HEK293 (cell line): Measurements from ENCODE around the gene EIF2S3B.
A peak's percentile ranks its signal among the peaks of the same experiment; 100 is the strongest.

Source experiments
- CTCF ChIA-PET: fragments of 350-600 bp; formaldehyde crosslinking; extraction: SDS; loops from one replicate; lab custom pipeline; 2021; ENCODE audit warnings: antibody characterized with exemption; lab: Yijun Ruan, JAX
- POLR2A ChIA-PET: fragments of 300-600 bp; formaldehyde crosslinking; extraction: SDS; loops from one replicate; lab custom pipeline; 2020; ENCODE audit warnings: antibody characterized with exemption, inconsistent platforms; lab: Yijun Ruan, JAX
- H3K27ac ChIP-seq: fragments of 200-500 bp; sonication (Bioruptor generic); 2 replicates; pipeline ENCODE4 v1.5.1; 2014; ENCODE audit warnings: low read depth, low read length, control low read depth, inconsistent platforms; ENCODE audit errors: extremely low read depth
- H3K36me3 ChIP-seq, 2 experiments: fragments of 200-500 bp in 1 of 2; sonication (Bioruptor generic) in 1 of 2; 1 replicate in 1 of 2; 2 replicates in 1 of 2; pipeline ENCODE4 v1.5.1; 2014 to 2017; ENCODE audit warnings: inconsistent platforms in 2 of 2, low read length in 2 of 2; ENCODE audit not compliant: control insufficient read depth in 2 of 2, insufficient read depth in 1 of 2
- H3K4me1 ChIP-seq: fragments of 200-500 bp; sonication (Bioruptor generic); 2 replicates; pipeline ENCODE4 v1.5.1; 2014; ENCODE audit warnings: mild to moderate bottlenecking, low read length, inconsistent platforms; ENCODE audit not compliant: control insufficient read depth, insufficient read depth
- H3K4me3 ChIP-seq: 2 replicates; pipeline ENCODE4 v1.5.1; 2011; ENCODE audit warnings: low read depth, mild to moderate bottlenecking, control low read depth, low read length, moderate library complexity
- H3K9me3 ChIP-seq: fragments of 200-500 bp; sonication (Bioruptor generic); 2 replicates; pipeline ENCODE4 v1.5.1; 2014; ENCODE audit warnings: low read depth, low read length, inconsistent platforms; ENCODE audit not compliant: control insufficient read depth, insufficient read depth
- ATF2 ChIP-seq: fragments of 450-650 bp; formaldehyde crosslinking; IDR thresholded peaks from 2 replicates; pipeline ENCODE4 v1.5.1; 2016; ENCODE audit warnings: missing biosample characterization, missing genetic modification characterization, low read depth
- HOXD13 ChIP-seq: sonication (generic); formaldehyde crosslinking; IDR thresholded peaks from 2 replicates; pipeline ENCODE4 v1.8.0; 2022; ENCODE audit warnings: missing genetic modification reagents, borderline replicate concordance
- KLF17 ChIP-seq: fragments of 450-650 bp; formaldehyde crosslinking; IDR thresholded peaks from 2 replicates; pipeline ENCODE4 v1.5.1; 2016; ENCODE audit warnings: missing biosample characterization, missing genetic modification characterization
- MYNN ChIP-seq: fragments of 450-650 bp; formaldehyde crosslinking; IDR thresholded peaks from 2 replicates; pipeline ENCODE4 v1.5.1; 2016; ENCODE audit warnings: missing biosample characterization, missing genetic modification characterization, borderline replicate concordance
- PRDM10 ChIP-seq: fragments of 450-650 bp; formaldehyde crosslinking; IDR thresholded peaks from 2 replicates; pipeline ENCODE4 v1.5.1; 2016; ENCODE audit warnings: missing biosample characterization, missing genetic modification characterization
- RBAK ChIP-seq: fragments of 450-650 bp; formaldehyde crosslinking; IDR thresholded peaks from 2 replicates; pipeline ENCODE4 v1.5.1; 2016; ENCODE audit warnings: missing biosample characterization, missing genetic modification characterization
- YY1 ChIP-seq: fragments of 450-650 bp; formaldehyde crosslinking; IDR thresholded peaks from 2 replicates; pipeline ENCODE4 v1.5.1; 2018; ENCODE audit warnings: missing biosample characterization, missing genetic modification characterization
- ZEB2 ChIP-seq: fragments of 450-650 bp; formaldehyde crosslinking; IDR thresholded peaks from 2 replicates; pipeline ENCODE4 v1.5.1; 2016; ENCODE audit warnings: missing biosample characterization, missing genetic modification characterization
- ZNF138 ChIP-seq: fragments of 450-650 bp; formaldehyde crosslinking; IDR thresholded peaks from 2 replicates; pipeline ENCODE4 v1.5.1; 2016; ENCODE audit warnings: missing biosample characterization, missing genetic modification characterization, borderline replicate concordance
- ZNF16 ChIP-seq: fragments of 450-650 bp; formaldehyde crosslinking; IDR thresholded peaks from 2 replicates; pipeline ENCODE4 v1.5.1; 2016; ENCODE audit warnings: low read depth, missing biosample characterization, missing genetic modification characterization
- ZNF174 ChIP-seq: fragments of 450-650 bp; formaldehyde crosslinking; IDR thresholded peaks from 2 replicates; pipeline ENCODE4 v1.5.0; 2017; ENCODE audit warnings: missing biosample characterization, mild to moderate bottlenecking, missing genetic modification characterization
- ZNF211 ChIP-seq: fragments of 450-650 bp; formaldehyde crosslinking; IDR thresholded peaks from 2 replicates; pipeline ENCODE4 v1.5.1; 2016; ENCODE audit warnings: low read depth, missing biosample characterization, missing genetic modification characterization
- ZNF292 ChIP-seq: fragments of 450-650 bp; formaldehyde crosslinking; IDR thresholded peaks from 2 replicates; pipeline ENCODE4 v1.5.1; 2016; ENCODE audit warnings: low read depth, missing biosample characterization, missing genetic modification characterization, borderline replicate concordance
- ZNF404 ChIP-seq: fragments of 450-650 bp; formaldehyde crosslinking; IDR thresholded peaks from 2 replicates; pipeline ENCODE4 v1.5.1; 2017; ENCODE audit warnings: missing biosample characterization, missing genetic modification characterization
- ZNF433 ChIP-seq: fragments of 450-650 bp; formaldehyde crosslinking; IDR thresholded peaks from 2 replicates; pipeline ENCODE4 v1.5.1; 2016; ENCODE audit warnings: missing biosample characterization, missing genetic modification characterization, low read depth
- ZNF48 ChIP-seq: fragments of 450-650 bp; formaldehyde crosslinking; IDR thresholded peaks from 2 replicates; pipeline ENCODE4 v1.5.1; 2016; ENCODE audit warnings: missing biosample characterization, missing genetic modification characterization
- ZNF513 ChIP-seq: fragments of 450-650 bp; IDR thresholded peaks from 2 replicates; pipeline ENCODE4 v1.5.1; 2018; ENCODE audit warnings: missing biosample characterization, missing genetic modification characterization
- ZNF514 ChIP-seq: fragments of 450-650 bp; formaldehyde crosslinking; IDR thresholded peaks from 2 replicates; pipeline ENCODE4 v1.5.1; 2016; ENCODE audit warnings: missing biosample characterization, missing genetic modification characterization
- ZNF585B ChIP-seq: fragments of 450-650 bp; formaldehyde crosslinking; IDR thresholded peaks from 2 replicates; pipeline ENCODE4 v1.5.1; 2016; ENCODE audit warnings: missing biosample characterization, missing genetic modification characterization
- ZNF626 ChIP-seq: fragments of 450-650 bp; sonication (Bioruptor Pico); formaldehyde crosslinking; IDR thresholded peaks from 2 replicates; pipeline ENCODE4 v1.5.1; 2018; ENCODE audit warnings: missing biosample characterization, missing genetic modification characterization, inconsistent platforms
- ZNF664 ChIP-seq: fragments of 450-650 bp; formaldehyde crosslinking; IDR thresholded peaks from 2 replicates; pipeline ENCODE4 v1.5.1; 2016; ENCODE audit warnings: missing biosample characterization, missing genetic modification characterization
- ZNF677 ChIP-seq: fragments of 450-650 bp; IDR thresholded peaks from 2 replicates; pipeline ENCODE4 v1.5.0; 2018; ENCODE audit warnings: missing biosample characterization, mild to moderate bottlenecking, missing genetic modification characterization, moderate library complexity
- ZNF707 ChIP-seq: fragments of 450-650 bp; formaldehyde crosslinking; IDR thresholded peaks from 2 replicates; pipeline ENCODE4 v1.5.1; 2016; ENCODE audit warnings: missing biosample characterization, missing genetic modification characterization
- ZNF837 ChIP-seq: fragments of 450-650 bp; formaldehyde crosslinking; IDR thresholded peaks from 2 replicates; pipeline ENCODE4 v1.5.1; 2016; ENCODE audit warnings: missing biosample characterization, missing genetic modification characterization

Gene EIF2S3B

GRCh38 chr12:10529603-10530002 is 23.9 kb downstream of the EIF2S3B start:
- Histone ChIP-seq H3K27ac (no peak overlapping the region), H3K4me1 (no peaks in the 10 kb centered on the region), H3K4me3 (no peak overlapping the region), H3K9me3 (no peaks in the 10 kb centered on the region), H3K36me3 (no peaks in the 10 kb centered on the region)
- ChIA-PET CTCF (no interaction called here), POLR2A (no interaction called here)
- no peak for TF ChIP-seq ZNF626 (tag by site-specific recombination)
- TF ChIP-seq ZNF677 (tag by site-specific recombination): no peak
- TF ChIP-seq ZEB2: no peak
- TF ChIP-seq ZNF48: no peak
- TF ChIP-seq ZNF664 (tag by site-specific recombination): no peak
- TF ChIP-seq ZNF514: no peak
- TF ChIP-seq ZNF138 (tag by site-specific recombination): no peak
- TF ChIP-seq HOXD13: no peak
- TF ChIP-seq ZNF16 (tag by site-specific recombination): no peak
- no peak for TF ChIP-seq ZNF292 (tag by site-specific recombination)
- TF ChIP-seq YY1 (tag by site-specific recombination): no peak

GRCh38 chr12:10537721-10538120 is 32.0 kb downstream of the EIF2S3B start:
- Histone ChIP-seq H3K4me1 (no peaks in the 10 kb centered on the region), H3K27ac (no peak overlapping the region), H3K4me3 (no peak overlapping the region), H3K9me3 (no peaks in the 10 kb centered on the region), H3K36me3 (no peaks in the 10 kb centered on the region)
- ChIA-PET POLR2A (no interaction called here), CTCF (no interaction called here)
- no peak for TF ChIP-seq ZNF174 (tag by site-specific recombination)
- peak; percentile 56 for TF ChIP-seq ZNF585B (tag by site-specific recombination)

- Histone ChIP-seq H3K9me3 (no peaks in the 10 kb centered on the region), H3K4me3 (no peak overlapping the region), H3K36me3 (no peaks in the 10 kb centered on the region), H3K4me1 (no peaks in the 10 kb centered on the region), H3K27ac (no peak overlapping the region)
- TF ChIP-seq ZNF211 (tag by site-specific recombination) (no peak), PRDM10 (no peak)
- CTCF ChIA-PET: no interaction called here
- POLR2A ChIA-PET: no interaction called here
Measured at GRCh38 chr12:10540776-10541205, 35.1 kb downstream of the EIF2S3B start.

- ChIA-PET POLR2A (no interaction called here), CTCF (no interaction called here)
- H3K27ac ChIP-seq: no peak overlapping the region
- no peak overlapping the region for H3K4me3 ChIP-seq
- H3K36me3 ChIP-seq: no peaks in the 10 kb centered on the region
- H3K4me1 ChIP-seq: no peaks in the 10 kb centered on the region
- H3K9me3 ChIP-seq: no peaks in the 10 kb centered on the region
- TF ChIP-seq ZNF837 (tag by site-specific recombination): no peak
- no peak for TF ChIP-seq KLF17 (tag by site-specific recombination)
- TF ChIP-seq ZNF707 (tag by site-specific recombination): no peak
- TF ChIP-seq ATF2 (tag by site-specific recombination): no peak
- no peak for TF ChIP-seq ZNF404
- TF ChIP-seq MYNN (tag by site-specific recombination): no peak
- no peak for TF ChIP-seq ZNF433 (tag by site-specific recombination)
- TF ChIP-seq RBAK: no peak
- no peak for TF ChIP-seq ZNF513 (tag by site-specific recombination)
Measured at GRCh38 chr12:10543499-10543898, 37.8 kb downstream of the EIF2S3B start.
